ENCODE data around the gene RMDN2.
A peak's percentile ranks its signal among the peaks of the same experiment; 100 is the strongest.

The RMDN2 gene

DNA sequence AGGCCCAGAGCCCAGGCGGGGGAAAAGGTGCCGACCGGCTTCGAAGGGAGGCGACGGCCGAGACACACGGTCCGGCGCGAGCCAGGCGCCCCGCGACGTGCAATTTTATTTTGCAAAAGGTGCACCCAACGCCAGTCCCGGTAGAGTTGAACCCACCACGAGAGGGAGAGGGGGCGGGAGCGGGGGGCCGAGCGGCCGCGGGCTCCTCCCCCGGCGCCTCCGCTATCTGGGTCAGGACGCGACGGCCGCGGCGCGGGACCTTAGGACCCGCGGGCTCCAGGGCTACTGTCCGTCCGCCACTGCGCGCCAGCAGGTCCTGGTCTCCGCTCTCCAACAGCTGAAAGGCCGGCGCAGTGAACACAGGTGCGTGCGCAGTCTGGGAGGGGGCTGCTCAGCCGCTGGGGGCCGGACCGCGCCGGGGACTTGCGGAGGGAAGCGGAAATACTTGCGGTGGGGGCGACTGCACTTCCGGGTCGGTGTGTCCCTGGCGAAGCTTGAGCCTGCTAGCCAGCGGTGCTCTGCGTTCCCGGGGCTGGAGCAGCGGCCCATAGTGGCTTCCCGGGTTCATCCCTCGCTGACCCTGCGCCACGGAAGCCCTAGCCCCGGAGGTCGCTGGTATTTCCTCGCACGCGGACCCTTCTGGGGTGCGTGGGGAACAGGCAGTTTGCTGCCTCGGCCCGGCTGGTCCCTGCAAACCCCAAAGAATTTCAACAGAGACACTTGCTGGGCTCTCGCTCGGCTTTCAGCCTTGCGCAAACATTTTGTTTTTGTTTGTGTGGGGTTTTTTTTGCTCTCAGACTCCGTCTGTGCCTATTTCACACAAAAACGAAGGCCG lies at the start of gene RMDN2:
RMDN2 (plus strand) TSS at position 225 of the 835 bp plus-strand sequence. CDS start 3,991 bp downstream, outside the sequence.
- peak; percentile 63 for DNase-seq (ENCODE audit: low read depth)

GRCh38 chr2:37875403-37875906 lies 49.6 kb upstream of the RMDN2 start:
- DNase-seq (ENCODE audit: low read depth), result no peak

DNA sequence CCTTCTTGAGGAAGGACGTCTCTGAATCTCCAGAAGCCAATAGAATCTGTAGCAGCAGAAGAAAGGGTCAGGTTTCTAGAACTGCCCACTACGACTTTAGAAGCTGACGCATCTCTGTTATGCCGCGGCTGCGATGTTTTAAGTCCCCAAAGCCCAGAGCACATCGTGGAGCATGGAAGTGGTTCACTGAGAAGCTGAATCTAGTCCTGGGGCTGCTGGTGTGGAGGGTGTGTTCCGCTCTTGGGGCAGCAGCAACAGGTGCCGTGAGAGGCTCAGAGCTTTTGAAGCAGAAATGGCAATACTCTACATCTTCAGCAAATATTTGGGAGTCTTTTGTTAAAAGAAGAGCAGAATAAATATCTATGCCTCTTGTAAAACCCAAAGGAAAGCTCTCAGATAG lies 48.9 kb upstream of the RMDN2 start:
- DNase-seq (ENCODE audit: low read depth), result no peak

- DNase-seq (ENCODE audit: low read depth), result peak; percentile 28
Observed at GRCh38 chr2:37877457-37878315, 47.4 kb upstream of the RMDN2 start.

- DNase-seq (ENCODE audit: low read depth), result no peak
Observed at GRCh38 chr2:37878536-37878935, 46.6 kb upstream of the RMDN2 start.

DNA sequence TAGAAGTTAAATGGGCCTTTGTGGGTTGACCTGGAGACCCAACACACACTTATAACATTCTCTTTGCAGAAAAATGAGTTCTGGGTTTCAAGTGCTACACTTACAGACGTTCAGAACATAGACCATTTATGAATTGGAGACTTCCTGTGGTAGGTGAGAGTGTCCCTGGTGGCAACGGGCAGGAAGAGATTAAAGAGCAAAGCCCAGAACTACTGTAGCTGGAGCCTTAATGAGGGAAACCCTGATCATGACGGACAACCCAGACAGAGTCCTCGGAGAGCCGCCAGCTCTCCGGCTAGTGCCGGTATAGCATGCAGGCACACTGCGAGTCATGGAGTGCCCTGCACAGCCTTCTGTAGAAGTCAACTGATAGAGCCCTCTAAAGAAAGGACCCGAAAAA lies 44.5 kb upstream of the RMDN2 start:
- DNase-seq (ENCODE audit: low read depth), result no peak

DNA sequence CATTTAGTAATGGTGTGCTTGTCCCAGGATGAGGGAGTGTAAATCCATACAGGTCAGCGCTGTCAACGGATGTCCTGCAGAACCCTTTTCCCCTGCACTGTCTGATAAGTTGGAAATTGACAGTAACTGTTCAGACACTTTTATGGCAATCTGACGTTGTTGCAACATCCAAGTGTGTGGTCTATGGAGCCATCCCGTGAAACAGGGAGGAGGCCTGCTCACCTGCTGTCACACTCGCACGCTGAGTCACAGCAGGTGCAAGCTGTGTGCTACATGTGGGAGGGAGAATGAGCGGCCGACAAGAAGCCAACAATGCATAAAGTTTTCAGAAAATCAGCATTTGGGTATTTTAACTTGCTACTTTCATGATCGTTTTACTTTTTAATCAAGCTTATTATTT lies 43.7 kb upstream of the RMDN2 start:
- no peak for DNase-seq (ENCODE audit: low read depth)

GRCh38 chr2:37882036-37882435 lies 43.1 kb upstream of the RMDN2 start:
- no peak for DNase-seq (ENCODE audit: low read depth)

DNA sequence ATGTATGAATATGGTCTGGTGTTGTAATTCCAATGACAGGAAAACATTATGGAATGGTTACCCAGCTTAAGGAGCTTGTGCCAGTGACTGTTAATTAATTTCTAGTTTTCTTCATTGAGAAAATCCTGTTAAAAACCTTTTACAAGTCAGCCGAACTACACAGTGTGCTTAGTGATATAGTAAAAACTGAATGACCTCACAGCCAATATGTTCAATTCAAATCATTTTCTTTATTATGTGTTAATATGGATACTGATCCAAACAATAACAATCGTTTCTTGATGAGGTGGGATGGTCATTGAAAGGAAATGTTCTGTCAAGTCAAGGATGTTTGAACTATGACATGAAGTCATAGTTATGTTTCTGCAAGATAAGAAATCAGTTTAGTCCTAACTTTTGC lies 41.6 kb upstream of the RMDN2 start:
- no peak for DNase-seq (ENCODE audit: low read depth)

- no peak for DNase-seq (ENCODE audit: low read depth)
Observed at GRCh38 chr2:37885329-37885993, 39.6 kb upstream of the RMDN2 start.

- DNase-seq (ENCODE audit: low read depth), result no peak
Observed at GRCh38 chr2:37886745-37887144, 38.3 kb upstream of the RMDN2 start.

DNA sequence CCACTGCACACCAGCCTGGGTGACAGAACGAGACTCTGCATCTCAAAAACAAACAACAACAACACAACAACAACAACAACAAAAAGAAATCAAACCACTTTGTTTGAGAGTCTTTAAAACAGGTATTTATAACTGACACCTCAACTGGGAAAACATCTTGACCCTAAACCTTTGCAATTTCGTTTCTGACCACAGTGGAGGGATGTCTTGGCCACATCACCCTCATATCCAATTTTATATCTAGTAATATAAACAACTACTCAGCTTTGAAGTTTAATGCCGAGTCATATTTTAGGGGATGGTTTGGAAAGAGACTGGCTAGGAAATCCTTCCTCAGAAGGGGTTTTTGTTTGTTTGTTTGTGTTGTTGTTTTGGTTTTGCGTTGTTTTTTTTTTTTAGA lies 37.8 kb upstream of the RMDN2 start:
- DNase-seq (ENCODE audit: low read depth), result no peak

DNA sequence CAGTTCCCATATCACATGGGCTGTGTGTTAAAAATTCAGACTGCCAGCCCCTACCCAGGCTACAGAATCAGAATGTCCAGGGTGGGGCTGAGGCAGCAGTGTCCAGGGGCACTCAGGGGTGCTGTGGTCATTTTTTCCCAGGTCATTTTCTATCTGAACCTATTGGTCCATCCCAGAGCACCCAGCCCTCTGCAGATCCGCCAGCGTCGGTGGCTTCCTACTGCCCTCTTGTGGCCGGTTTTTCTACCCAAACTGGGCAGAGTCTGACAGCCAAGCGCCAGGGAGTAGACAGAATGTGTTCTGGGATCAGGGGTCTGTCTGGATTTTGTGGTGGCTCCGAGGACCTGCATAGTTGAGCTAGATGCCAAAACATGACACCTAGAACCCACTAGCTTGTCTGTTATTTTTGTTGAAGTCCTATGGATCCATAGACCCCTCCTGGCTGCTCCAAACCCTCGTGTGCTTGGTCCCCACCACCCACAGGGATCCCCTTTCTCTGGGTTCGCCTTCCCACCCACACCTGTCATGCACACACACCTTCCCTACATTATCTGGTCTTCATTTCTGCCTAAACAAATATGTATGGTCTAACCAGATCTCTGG lies 34.1 kb upstream of the RMDN2 start:
- peak; percentile 48 for DNase-seq (ENCODE audit: low read depth)

GRCh38 chr2:37891846-37892435 lies 33.1 kb upstream of the RMDN2 start:
- no peak for DNase-seq (ENCODE audit: low read depth)

DNA sequence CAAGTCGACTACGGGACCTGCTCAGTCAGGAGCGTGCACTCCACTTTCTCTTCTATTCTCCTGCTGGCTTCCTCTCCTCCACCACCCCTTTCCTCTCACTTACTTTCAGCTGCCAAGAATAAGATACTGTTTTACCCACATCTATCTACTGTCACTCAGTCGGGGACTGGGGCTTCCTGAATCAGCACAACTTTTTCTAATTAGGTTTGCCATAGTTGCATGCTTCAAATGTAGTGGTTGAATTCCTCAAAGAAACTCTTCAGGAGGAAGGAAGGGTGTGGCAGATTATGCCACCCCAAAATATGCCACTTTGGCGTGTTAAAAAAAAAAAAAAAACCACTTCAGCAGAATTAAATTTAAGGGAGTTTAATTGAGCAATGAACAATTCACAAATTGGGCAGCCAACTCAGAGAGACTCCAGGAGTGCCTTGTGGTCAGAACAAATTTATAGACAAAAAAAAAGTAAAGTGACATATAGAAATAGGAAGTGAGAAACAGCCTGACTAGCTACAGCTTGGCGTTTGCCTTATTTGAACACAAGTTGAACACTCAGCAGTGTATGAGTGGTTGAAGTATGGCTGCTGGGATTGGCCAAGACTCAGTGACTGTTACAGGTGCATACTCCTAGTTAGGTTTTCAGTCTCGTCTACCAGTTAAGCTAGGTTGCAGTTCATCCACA lies 32.5 kb upstream of the RMDN2 start:
- DNase-seq (ENCODE audit: low read depth), result no peak

DNA sequence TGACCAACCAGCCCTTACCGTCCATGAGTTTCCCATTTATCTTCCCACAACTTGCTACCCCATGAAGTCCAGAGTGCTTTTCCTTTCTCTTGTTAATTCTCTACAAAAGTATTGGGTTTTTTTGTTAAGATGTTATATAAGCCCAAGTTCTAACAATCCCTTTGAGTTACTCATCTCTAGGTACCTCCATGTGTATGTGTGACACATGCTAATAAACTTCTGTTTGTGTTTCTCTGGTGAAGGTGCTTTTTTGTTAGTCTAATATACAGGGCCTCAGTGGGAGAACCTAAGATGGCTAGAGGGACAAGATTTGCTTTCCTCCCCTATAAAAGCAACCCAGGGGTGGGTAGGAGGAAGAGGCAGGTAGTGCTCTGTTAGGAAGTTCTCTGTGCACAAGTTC lies 31.8 kb upstream of the RMDN2 start:
- DNase-seq (ENCODE audit: low read depth), result no peak

- DNase-seq (ENCODE audit: low read depth), result no peak
Observed at GRCh38 chr2:37894047-37894446, 31.0 kb upstream of the RMDN2 start.

- no peak for DNase-seq (ENCODE audit: low read depth)
Observed at GRCh38 chr2:37894601-37895000, 30.5 kb upstream of the RMDN2 start.

DNA sequence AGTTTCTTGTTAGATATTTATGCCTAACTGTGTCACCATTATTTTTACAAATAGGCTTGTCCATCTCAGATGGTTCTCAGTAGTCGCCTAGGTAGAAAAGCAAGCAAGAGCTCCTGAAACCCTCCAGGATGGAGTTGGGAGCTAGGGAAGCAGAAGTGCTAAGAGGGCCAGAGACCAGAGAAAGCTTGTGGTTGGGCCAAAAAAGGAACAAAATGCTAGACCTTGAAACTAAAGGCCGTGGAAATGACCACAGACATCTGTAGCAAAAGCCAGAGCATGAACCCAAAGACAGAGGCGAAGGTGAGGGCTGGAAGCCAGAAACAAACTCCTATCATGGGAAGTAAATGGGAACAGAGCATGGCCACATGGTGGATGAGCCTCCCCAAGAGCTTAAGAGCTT lies 29.9 kb upstream of the RMDN2 start:
- no peak for DNase-seq (ENCODE audit: low read depth)

DNA sequence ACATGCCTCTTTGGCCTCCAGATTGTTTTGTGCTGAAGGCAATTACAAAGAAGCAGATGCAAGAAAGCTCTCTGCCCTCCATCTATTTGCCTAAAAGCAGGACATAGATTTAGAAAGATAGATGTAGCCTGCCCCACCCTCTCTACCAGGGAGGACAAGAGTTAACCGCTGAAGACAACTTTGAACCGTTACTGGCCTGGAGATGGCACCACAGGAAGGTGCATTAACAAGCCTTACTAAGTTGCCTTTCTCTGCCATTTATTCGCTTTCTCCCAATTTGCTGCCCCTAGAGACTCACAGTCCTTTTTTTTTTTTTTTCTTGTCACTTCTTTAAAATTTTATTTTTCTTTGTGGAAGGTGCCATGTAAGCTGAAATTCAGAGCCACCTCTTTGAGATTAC lies 28.8 kb upstream of the RMDN2 start:
- DNase-seq (ENCODE audit: low read depth), result no peak

DNA sequence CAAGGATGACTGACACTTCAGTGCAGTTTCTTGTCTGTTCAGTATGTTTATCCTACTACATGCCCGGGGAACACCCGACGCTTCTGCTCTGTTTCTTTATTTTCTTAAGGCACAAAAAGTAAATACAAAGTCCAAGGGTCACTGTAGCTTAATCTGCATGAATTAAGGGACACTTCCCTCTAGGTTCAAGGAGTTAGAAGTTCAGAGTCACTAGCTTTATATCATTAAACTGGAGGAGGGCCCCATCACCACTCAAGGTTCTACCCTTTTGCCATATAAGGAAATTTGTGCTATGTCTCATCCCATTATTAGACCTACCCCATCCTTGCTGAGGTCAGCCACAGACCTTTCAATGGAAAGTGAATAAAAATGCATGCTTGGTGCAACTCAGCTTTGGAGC lies 27.6 kb upstream of the RMDN2 start:
- DNase-seq (ENCODE audit: low read depth), result no peak

All from stimulated activated CD4-positive, alpha-beta T cell treated with anti-CD3 and anti-CD28 coated beads, Interleukin-2, amount 100 ng/mL, for 4 hours (primary cell).